Activated naive CD4-positive, alpha-beta T cell treated with anti-CD3 and anti-CD28 coated beads, Interleukin-2, amount 50 U/mL, for 24 hours (primary cell): Measurements from ENCODE around the gene ARAP1.
"Not testable (repeated sequence)": the region's sequence is repeated elsewhere in the genome, so short reads cannot be mapped to it uniquely, and the experiment has no call there.

Experiments
- H3K27ac Mint-ChIP-seq: one replicate; pipeline ENCODE4 v1.8.0; 2021; ENCODE audit warnings: mild to moderate bottlenecking, mixed read lengths
- H3K27me3 Mint-ChIP-seq: one replicate; pipeline ENCODE4 v1.8.0; 2021; ENCODE audit warnings: mixed read lengths
- H3K36me3 Mint-ChIP-seq: one replicate; pipeline ENCODE4 v1.8.0; 2021; ENCODE audit warnings: mixed read lengths
- H3K4me1 Mint-ChIP-seq: one replicate; pipeline ENCODE4 v1.8.0; 2021; ENCODE audit warnings: mixed read lengths
- H3K4me3 Mint-ChIP-seq: one replicate; pipeline ENCODE4 v1.8.0; 2021; ENCODE audit warnings: mild to moderate bottlenecking, mixed read lengths
- H3K9me3 Mint-ChIP-seq: one replicate; pipeline ENCODE4 v1.8.0; 2021; ENCODE audit warnings: mixed read lengths

ARAP1 gene

GRCh38 chr11:72752088-72752914 lies at the start of gene ARAP1:
Gene ARAP1, minus strand, starts transcription at chr11:72752408. Its CDS starts 25,280 bp downstream, at chr11:72727128.
- peaks cover 49% of the 10 kb centered on the region for H3K4me1 Mint-ChIP-seq
- peak within 1 kb of the TSS; percentile 94 for H3K4me3 Mint-ChIP-seq
- H3K27me3 Mint-ChIP-seq: no peaks in the 10 kb centered on the region
- H3K36me3 Mint-ChIP-seq: no peaks in the 10 kb centered on the region
- no peaks in the 10 kb centered on the region for H3K9me3 Mint-ChIP-seq
- peak within 1 kb of the TSS; percentile 97 for H3K27ac Mint-ChIP-seq

GRCh38 chr11:72799441-72799840 lies 47.2 kb upstream of the ARAP1 start:
- no peaks in the 10 kb centered on the region for H3K9me3 Mint-ChIP-seq
- H3K4me3 Mint-ChIP-seq: no peak overlapping the region
- no peak overlapping the region for H3K27ac Mint-ChIP-seq
- no peaks in the 10 kb centered on the region for H3K27me3 Mint-ChIP-seq
- peaks cover 5% of the 10 kb centered on the region for H3K4me1 Mint-ChIP-seq
- H3K36me3 Mint-ChIP-seq: no peaks in the 10 kb centered on the region

GRCh38 chr11:72798361-72798760 lies 46.2 kb upstream of the ARAP1 start:
- Mint-ChIP-seq H3K27ac (no peak overlapping the region), H3K4me1 (peaks cover 16% of the 10 kb centered on the region), H3K9me3 (no peaks in the 10 kb centered on the region), H3K36me3 (no peaks in the 10 kb centered on the region), H3K27me3 (no peaks in the 10 kb centered on the region), H3K4me3 (no peak overlapping the region)

GRCh38 chr11:72793425-72794367 lies 41.5 kb upstream of the ARAP1 start, which contains the start of gene STARD10:
Gene STARD10, minus strand, starts transcription at chr11:72794047. Its CDS starts 12,866 bp downstream, at chr11:72781181.
- H3K27ac Mint-ChIP-seq: peak within 1 kb of the TSS; percentile 100
- H3K27me3 Mint-ChIP-seq: no peaks in the 10 kb centered on the region
- H3K4me3 Mint-ChIP-seq: peak within 1 kb of the TSS; percentile 92
- H3K9me3 Mint-ChIP-seq: no peaks in the 10 kb centered on the region
- H3K4me1 Mint-ChIP-seq: peaks cover 34% of the 10 kb centered on the region
- no peaks in the 10 kb centered on the region for H3K36me3 Mint-ChIP-seq

GRCh38 chr11:72793076-72793424 lies 40.8 kb upstream of the ARAP1 start:
- H3K27me3 Mint-ChIP-seq: no peaks in the 10 kb centered on the region
- H3K4me1 Mint-ChIP-seq: peaks cover 34% of the 10 kb centered on the region
- H3K4me3 Mint-ChIP-seq: peak overlapping the region; percentile 92
- no peaks in the 10 kb centered on the region for H3K9me3 Mint-ChIP-seq
- H3K27ac Mint-ChIP-seq: peak overlapping the region; percentile 100
- no peaks in the 10 kb centered on the region for H3K36me3 Mint-ChIP-seq

GRCh38 chr11:72792437-72793021 lies 40.3 kb upstream of the ARAP1 start:
- H3K4me3 Mint-ChIP-seq: peak overlapping the region; percentile 92
- no peaks in the 10 kb centered on the region for H3K27me3 Mint-ChIP-seq
- H3K27ac Mint-ChIP-seq: peak overlapping the region; percentile 48
- H3K4me1 Mint-ChIP-seq: peaks cover 38% of the 10 kb centered on the region
- no peaks in the 10 kb centered on the region for H3K9me3 Mint-ChIP-seq
- no peaks in the 10 kb centered on the region for H3K36me3 Mint-ChIP-seq

GRCh38 chr11:72791228-72791627 lies 39.0 kb upstream of the ARAP1 start:
- H3K4me1 Mint-ChIP-seq: peaks cover 38% of the 10 kb centered on the region
- not testable (repeated sequence) for H3K27ac Mint-ChIP-seq, H3K27me3 Mint-ChIP-seq, H3K36me3 Mint-ChIP-seq, H3K4me3 Mint-ChIP-seq, H3K9me3 Mint-ChIP-seq

- H3K36me3 Mint-ChIP-seq: no peaks in the 10 kb centered on the region
- peaks cover 34% of the 10 kb centered on the region for H3K4me1 Mint-ChIP-seq
- peak overlapping the region; percentile 12 for H3K27ac Mint-ChIP-seq
- H3K4me3 Mint-ChIP-seq: no peak overlapping the region
- H3K27me3 Mint-ChIP-seq: no peaks in the 10 kb centered on the region
- H3K9me3 Mint-ChIP-seq: no peaks in the 10 kb centered on the region
These were observed 37.4 kb upstream of the ARAP1 start for GRCh38 chr11:72789493-72790131.

- H3K4me1 Mint-ChIP-seq: peaks cover 20% of the 10 kb centered on the region
- H3K27me3 Mint-ChIP-seq: no peaks in the 10 kb centered on the region
- no peaks in the 10 kb centered on the region for H3K9me3 Mint-ChIP-seq
- H3K4me3 Mint-ChIP-seq: no peak overlapping the region
- no peaks in the 10 kb centered on the region for H3K36me3 Mint-ChIP-seq
- no peak overlapping the region for H3K27ac Mint-ChIP-seq
These were observed 36.0 kb upstream of the ARAP1 start for GRCh38 chr11:72788241-72788640.

- H3K36me3 Mint-ChIP-seq: no peaks in the 10 kb centered on the region
- H3K27ac Mint-ChIP-seq: no peak overlapping the region
- no peaks in the 10 kb centered on the region for H3K27me3 Mint-ChIP-seq
- H3K4me3 Mint-ChIP-seq: no peak overlapping the region
- no peaks in the 10 kb centered on the region for H3K9me3 Mint-ChIP-seq
- peaks cover 16% of the 10 kb centered on the region for H3K4me1 Mint-ChIP-seq
These were observed 35.3 kb upstream of the ARAP1 start for GRCh38 chr11:72787216-72788104.

- Mint-ChIP-seq H3K4me3 (no peak overlapping the region), H3K4me1 (peaks cover 20% of the 10 kb centered on the region), H3K36me3 (no peaks in the 10 kb centered on the region), H3K27me3 (no peaks in the 10 kb centered on the region), H3K9me3 (no peaks in the 10 kb centered on the region), H3K27ac (no peak overlapping the region)
These were observed 34.4 kb upstream of the ARAP1 start for GRCh38 chr11:72786305-72787215.

GRCh38 chr11:72784662-72785061 lies 32.5 kb upstream of the ARAP1 start:
- Mint-ChIP-seq H3K9me3 (no peaks in the 10 kb centered on the region), H3K36me3 (no peaks in the 10 kb centered on the region), H3K27ac (no peak overlapping the region), H3K27me3 (no peaks in the 10 kb centered on the region), H3K4me1 (peaks cover 20% of the 10 kb centered on the region), H3K4me3 (no peak overlapping the region)

GRCh38 chr11:72783144-72783905 lies 31.1 kb upstream of the ARAP1 start:
- peaks cover 26% of the 10 kb centered on the region for H3K4me1 Mint-ChIP-seq
- no peaks in the 10 kb centered on the region for H3K9me3 Mint-ChIP-seq
- H3K36me3 Mint-ChIP-seq: no peaks in the 10 kb centered on the region
- no peak overlapping the region for H3K4me3 Mint-ChIP-seq
- H3K27ac Mint-ChIP-seq: no peak overlapping the region
- no peaks in the 10 kb centered on the region for H3K27me3 Mint-ChIP-seq
